ENCODE results near the gene ACKR1.

GRCh38 chr1:159214149-159214760, 9.6 kb downstream of the ACKR1 start:
- no peak for TF ChIP-seq POLR2A (IDR thresholded peaks at IDR 0.05; ENCODE audit: low read depth, low read length)
- TF ChIP-seq POLR2AphosphoS5 (IDR thresholded peaks at IDR 0.05; ENCODE audit: low read depth, low read length): no peak
